Skeletal muscle cell (primary cell): ENCODE measurements around the gene ADCY7.

Experiments used
- DNase-seq: peaks from one replicate; pipeline ENCODE4 v3.0.0-alpha.2; 2010; ENCODE audit warnings: low read depth
- H3K4me3 ChIP-seq: 2 replicates; pipeline ENCODE4 v1.5.1; 2011; ENCODE audit warnings: low read depth, mild to moderate bottlenecking, control low read depth, low read length, moderate library complexity

ADCY7 gene

GRCh38 chr16:50354082-50354481 lies 87.7 kb downstream of the ADCY7 start:
- H3K4me3 ChIP-seq, result no peak overlapping the region
- no peak for DNase-seq

- H3K4me3 ChIP-seq, result no peak overlapping the region
- DNase-seq, result no peak
Measured at GRCh38 chr16:50354629-50355456, 88.5 kb downstream of the ADCY7 start.

- no peak for DNase-seq
- H3K4me3 ChIP-seq, result no peak overlapping the region
Measured at GRCh38 chr16:50359626-50360025, 93.3 kb downstream of the ADCY7 start.

- peak; percentile 51 for DNase-seq
- H3K4me3 ChIP-seq, result no peak overlapping the region
Measured at GRCh38 chr16:50360033-50360778, 93.9 kb downstream of the ADCY7 start.

GRCh38 chr16:50360779-50361178 lies 94.4 kb downstream of the ADCY7 start:
- no peak for DNase-seq
- no peak overlapping the region for H3K4me3 ChIP-seq

- no peak overlapping the region for H3K4me3 ChIP-seq
- DNase-seq, result no peak
Measured at GRCh38 chr16:50363656-50364055, 97.3 kb downstream of the ADCY7 start.

- no peak for DNase-seq
- no peak overlapping the region for H3K4me3 ChIP-seq
Measured at GRCh38 chr16:50365791-50366575, 99.6 kb downstream of the ADCY7 start.
